Upper lobe of left lung (tissue), 6 donors: ENCODE measurements around the gene GGN. TPM values are rescaled to one million over a fixed set of nuclear protein-coding genes. Genes with fewer than 3 reads are reported as not detected.

ENCODE experiments used
- ATAC-seq, 2 donors: fragments of 200-7000 bp; cut with Tn5 transposase; one replicate each; pipeline ENCODE4 v1.9.1; 2022; ENCODE audit warnings: mild to moderate bottlenecking in 2 of 2, moderate library complexity in 2 of 2; ENCODE audit not compliant: low FRiP score in 2 of 2
- DNase-seq, 2 donors: peaks; one replicate each; pipeline ENCODE4 v3.0.0-alpha.2; 2019 to 2020
- H3K27ac ChIP-seq, 4 donors: fragments of 200-600 bp; sonication (generic); one replicate each; pipeline ENCODE4 v1.5.1; 2016 to 2019
- H3K27me3 ChIP-seq, 4 donors: fragments of 200-600 bp; sonication (generic); one replicate each; pipeline ENCODE4 v1.5.1; 2017 to 2019
- H3K36me3 ChIP-seq, 4 donors: fragments of 200-600 bp; sonication (generic); one replicate each; pipeline ENCODE4 v1.5.1; 2016 to 2019
- H3K4me1 ChIP-seq, 4 donors: fragments of 200-600 bp; sonication (generic); one replicate each; pipeline ENCODE4 v1.5.1; 2018 to 2019
- H3K4me3 ChIP-seq, 4 donors: fragments of 200-600 bp; sonication (generic); one replicate each; pipeline ENCODE4 v1.5.1; 2017 to 2019; ENCODE audit warnings: mild to moderate bottlenecking in 2 of 4, moderate library complexity in 1 of 4
- H3K9me3 ChIP-seq, 4 donors: fragments of 200-600 bp; sonication (generic); one replicate each; pipeline ENCODE4 v1.5.1; 2018 to 2019
- CTCF ChIP-seq, 6 experiments: fragments of 450-650 bp in 4 of 6; fragments of 200-600 bp in 2 of 6; sonication (generic) in 2 of 6; IDR thresholded peaks; one replicate each; pipeline ENCODE4 v1.5.1; 2016 to 2019; ENCODE audit warnings: antibody characterized with exemption in 6 of 6
- EP300 ChIP-seq, 4 donors: sonication (generic); formaldehyde crosslinking; IDR thresholded peaks; one replicate each; pipeline ENCODE4 v1.5.1; 2017; ENCODE audit warnings: antibody characterized with exemption in 4 of 4, control low read depth in 2 of 4
- POLR2A ChIP-seq, 4 donors: fragments of 450-650 bp; IDR thresholded peaks; one replicate each; pipeline ENCODE4 v1.5.1; 2016 to 2017; ENCODE audit warnings: antibody characterized with exemption in 4 of 4, mild to moderate bottlenecking in 2 of 4
- POLR2AphosphoS5 ChIP-seq, 2 donors: sonication (generic); formaldehyde crosslinking; IDR thresholded peaks; one replicate each; pipeline ENCODE4 v1.5.1; 2017; ENCODE audit warnings: antibody characterized with exemption in 2 of 2
- WGBS, 2 donors: methylation state at CpG; one replicate each; pipeline ENCODE4 v1.1.5; 2017 to 2018; 5-methylcytosine and 5-hydroxymethylcytosine counted together
- total RNA-seq, 6 donors: library from RNA; depleted of rRNA in 4 of 6; stranded (reverse); fragments of >200 nt in 4 of 6; gene quantifications; one replicate each; pipeline versions ENCODE4 v1.1.0 to v1.2.1, GENCODE V29; 2016 to 2021
- donor health status: DM: no; HTN: no; CAD: no; lungs with moderate emphysema.
- donor health status: DM: no; HTN: yes; CAD: no; lungs with severe emphysema.

The GGN gene
- total RNA-seq = 1 to 10 TPM in 3 of 6 donors, under 1 TPM in 3; 0.44 to 8.4 (median 0.95) TPM

- H3K36me3 ChIP-seq = peaks cover 6 to 28% (median 19%) of the 10 kb centered on the region in 4 donors
- TF ChIP-seq POLR2A (IDR thresholded peaks at IDR 0.05) (peak in 1 of 4 donors; percentile 51), EP300 (IDR thresholded peaks at IDR 0.05) (no peak)
- peak; percentile 83 to 92 for ATAC-seq
- H3K9me3 ChIP-seq = no peaks in the 10 kb centered on the region
- peaks cover 33 to 44% (median 38%) of the 10 kb centered on the region in 4 donors for H3K4me1 ChIP-seq
- peak; percentile 92 to 96 for DNase-seq
- 2 to 4% methylated on average over 38 to 51 of the region's 51 CpGs for WGBS, 2 donors
- peaks cover 0 to 18% (median 3%) of the 10 kb centered on the region in 4 donors for H3K27me3 ChIP-seq
- H3K27ac ChIP-seq = peak within 1 kb of the TSS; percentile 51 to 82 (median 68)
- H3K4me3 ChIP-seq = peak within 1 kb of the TSS; percentile 53 to 65 (median 58)
Measured at GRCh38 chr19:38387550-38388348, at the start of gene GGN. Gene GGN, minus strand, starts transcription at chr19:38388034. Its CDS starts 773 bp downstream, at chr19:38387261.

- Histone ChIP-seq H3K27me3 (peaks cover 0 to 14% (median 5%) of the 10 kb centered on the region in 4 donors), H3K9me3 (no peaks in the 10 kb centered on the region), H3K27ac (no peak overlapping the region), H3K4me1 (peaks cover 0 to 10% (median 4%) of the 10 kb centered on the region in 4 donors), H3K4me3 (no peak overlapping the region), H3K36me3 (no peaks in the 10 kb centered on the region)
- WGBS, 2 donors = 93 to 95% methylated on average over 6 of the region's 6 CpGs
- TF ChIP-seq POLR2AphosphoS5 (IDR thresholded peaks at IDR 0.05) = no peak
- no peak for TF ChIP-seq POLR2A (IDR thresholded peaks at IDR 0.05)
- TF ChIP-seq CTCF (IDR thresholded peaks at IDR 0.05) = no peak
- no peak for TF ChIP-seq EP300 (IDR thresholded peaks at IDR 0.05)
- no peak for ATAC-seq
- DNase-seq = no peak
Measured at GRCh38 chr19:38437295-38437694, 49.5 kb upstream of the GGN start.

- no peaks in the 10 kb centered on the region for H3K36me3 ChIP-seq
- DNase-seq = no peak
- WGBS, 2 donors = 18 to 25% methylated on average over 2 to 13 of the region's 13 CpGs
- no peak overlapping the region for H3K4me3 ChIP-seq
- peaks cover 0 to 10% (median 4%) of the 10 kb centered on the region in 4 donors for H3K4me1 ChIP-seq
- no peak for TF ChIP-seq POLR2AphosphoS5 (IDR thresholded peaks at IDR 0.05)
- no peak for TF ChIP-seq EP300 (IDR thresholded peaks at IDR 0.05)
- no peak for TF ChIP-seq CTCF (IDR thresholded peaks at IDR 0.05)
- TF ChIP-seq POLR2A (IDR thresholded peaks at IDR 0.05) = no peak
- peaks cover 0 to 14% (median 5%) of the 10 kb centered on the region in 4 donors for H3K27me3 ChIP-seq
- no peaks in the 10 kb centered on the region for H3K9me3 ChIP-seq
- peak in 1 of 2 donors; percentile 25 for ATAC-seq
- no peak overlapping the region for H3K27ac ChIP-seq
Measured at GRCh38 chr19:38434549-38435051, 46.8 kb upstream of the GGN start.

GRCh38 chr19:38433268-38433733, 45.5 kb upstream of the GGN start, which contains the start of gene RYR1:
Gene RYR1, plus strand, starts transcription at chr19:38433691. Its CDS starts 139 bp downstream, at chr19:38433830.
- 17 to 23% methylated on average over 14 to 20 of the region's 20 CpGs for WGBS, 2 donors
- Histone ChIP-seq H3K4me1 (peaks cover 0 to 10% (median 4%) of the 10 kb centered on the region in 4 donors), H3K9me3 (no peaks in the 10 kb centered on the region), H3K4me3 (peak within 1 kb of the TSS in 2 of 4 donors; percentile 15 to 30), H3K36me3 (no peaks in the 10 kb centered on the region), H3K27me3 (peaks cover 0 to 14% (median 5%) of the 10 kb centered on the region in 4 donors), H3K27ac (no peak within 1 kb of the TSS)
- TF ChIP-seq POLR2A (IDR thresholded peaks at IDR 0.05) = no peak
- no peak for TF ChIP-seq CTCF (IDR thresholded peaks at IDR 0.05)
- no peak for TF ChIP-seq EP300 (IDR thresholded peaks at IDR 0.05)
- no peak for TF ChIP-seq POLR2AphosphoS5 (IDR thresholded peaks at IDR 0.05)
- DNase-seq = peak; percentile 77 to 78
- ATAC-seq = peak; percentile 51 to 77

- 87 to 90% methylated on average over 7 of the region's 7 CpGs for WGBS, 2 donors
- TF ChIP-seq POLR2AphosphoS5 (IDR thresholded peaks at IDR 0.05) (no peak), POLR2A (IDR thresholded peaks at IDR 0.05) (no peak), EP300 (IDR thresholded peaks at IDR 0.05) (no peak), CTCF (IDR thresholded peaks at IDR 0.05) (no peak)
- H3K36me3 ChIP-seq = no peaks in the 10 kb centered on the region
- ATAC-seq = no peak
- DNase-seq = no peak
- peaks cover 0 to 14% (median 5%) of the 10 kb centered on the region in 4 donors for H3K27me3 ChIP-seq
- no peaks in the 10 kb centered on the region for H3K9me3 ChIP-seq
- H3K4me3 ChIP-seq = no peak overlapping the region
- peaks cover 0 to 10% (median 6%) of the 10 kb centered on the region in 4 donors for H3K4me1 ChIP-seq
- H3K27ac ChIP-seq = no peak overlapping the region
Measured at GRCh38 chr19:38430931-38431330, 43.1 kb upstream of the GGN start.
